Activated T-cell treated with anti-CD3 and anti-CD28 coated beads for 1 hour (primary cell): Measurements from ENCODE around the gene CYFIP1.

Source experiments
- DNase-seq: peaks from one replicate; pipeline ENCODE4 v3.0.0-alpha.2; 2020; ENCODE audit warnings: low read depth

The CYFIP1 gene

DNA sequence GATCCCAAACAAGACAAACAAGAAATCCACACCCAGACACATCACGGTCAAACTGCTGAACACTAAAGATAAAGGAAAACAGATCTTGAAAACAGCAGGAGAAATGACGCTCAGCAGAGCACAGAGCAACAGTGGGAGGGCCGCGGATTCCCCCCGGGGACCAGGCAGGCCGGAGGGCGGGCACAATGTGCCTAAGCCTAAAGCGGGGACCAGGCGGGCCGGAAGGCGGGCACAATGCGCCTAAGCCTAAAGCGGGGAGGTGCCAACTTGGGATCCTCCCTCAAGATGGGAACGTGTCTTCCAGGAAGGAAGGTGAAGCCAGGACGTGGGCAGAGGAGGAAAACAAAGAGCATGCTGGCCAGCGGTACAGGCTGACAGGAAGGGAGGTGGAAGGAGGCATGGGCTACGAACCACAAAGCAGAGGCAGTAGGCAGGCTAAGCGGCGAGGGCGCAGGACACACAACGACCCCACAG lies 31.1 kb downstream of the CYFIP1 start:
- no peak for DNase-seq

DNA sequence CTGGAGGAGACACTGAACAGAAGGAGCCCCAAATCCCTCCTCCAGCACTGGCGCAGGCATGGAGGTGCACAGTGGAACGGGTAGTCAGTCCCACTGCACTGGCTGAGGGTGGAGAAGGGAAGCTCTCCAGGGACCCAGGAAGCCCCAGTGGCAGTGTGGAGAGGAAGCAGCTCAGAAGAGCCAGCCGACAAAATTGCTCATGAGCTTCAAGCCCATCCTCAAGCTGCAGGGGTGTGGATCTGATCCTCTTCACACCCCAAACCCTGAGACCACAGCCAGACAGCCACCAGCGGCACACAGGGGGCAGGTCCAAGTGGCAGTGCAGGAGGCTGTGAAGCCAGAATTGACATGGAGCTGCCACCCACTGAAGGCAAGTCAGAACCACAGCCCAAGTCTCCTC lies 32.1 kb downstream of the CYFIP1 start:
- no peak for DNase-seq

DNA sequence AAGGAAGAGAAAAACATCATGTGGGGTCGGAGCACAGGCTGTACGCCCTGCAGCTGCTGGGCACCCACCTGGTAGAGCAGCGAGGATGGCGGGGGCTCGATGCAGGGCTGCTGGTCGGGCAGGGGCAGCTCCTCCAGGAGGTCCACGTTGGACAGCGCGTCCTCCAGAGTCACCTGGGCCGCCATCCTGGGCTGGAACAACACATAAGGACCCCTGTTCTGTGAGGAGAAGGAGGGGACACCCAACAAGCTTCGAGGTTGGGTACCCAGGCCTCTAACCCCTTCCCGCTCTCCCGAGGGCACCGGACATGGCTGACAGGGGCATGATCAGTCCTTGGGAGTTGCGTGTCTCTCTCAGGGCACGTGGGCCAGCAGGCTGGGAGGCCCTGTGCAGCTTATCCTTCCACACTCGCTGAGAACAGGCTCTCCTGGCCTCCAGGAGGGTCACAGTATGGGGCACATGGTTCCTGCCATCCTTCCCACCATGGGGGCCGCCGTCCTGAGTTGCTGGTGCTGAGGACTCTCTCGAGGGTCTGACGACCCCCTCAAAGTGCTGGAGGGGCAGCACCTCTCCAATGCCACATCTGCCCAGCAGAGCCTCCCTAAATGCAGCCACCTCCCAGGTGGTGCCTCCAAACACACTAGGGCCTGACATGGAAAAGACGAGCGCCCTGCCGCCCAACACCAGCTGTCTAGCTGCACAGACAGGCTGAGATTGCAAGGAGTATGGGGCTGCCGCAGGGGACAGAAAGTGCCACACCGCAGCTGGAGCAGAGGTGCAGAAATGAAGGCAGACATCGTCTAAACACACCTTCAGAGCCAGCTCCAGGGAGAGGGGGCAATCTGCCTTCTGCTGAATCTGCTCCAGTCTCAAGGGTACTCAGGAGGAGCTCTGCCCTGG lies 32.8 kb downstream of the CYFIP1 start:
- no peak for DNase-seq

DNA sequence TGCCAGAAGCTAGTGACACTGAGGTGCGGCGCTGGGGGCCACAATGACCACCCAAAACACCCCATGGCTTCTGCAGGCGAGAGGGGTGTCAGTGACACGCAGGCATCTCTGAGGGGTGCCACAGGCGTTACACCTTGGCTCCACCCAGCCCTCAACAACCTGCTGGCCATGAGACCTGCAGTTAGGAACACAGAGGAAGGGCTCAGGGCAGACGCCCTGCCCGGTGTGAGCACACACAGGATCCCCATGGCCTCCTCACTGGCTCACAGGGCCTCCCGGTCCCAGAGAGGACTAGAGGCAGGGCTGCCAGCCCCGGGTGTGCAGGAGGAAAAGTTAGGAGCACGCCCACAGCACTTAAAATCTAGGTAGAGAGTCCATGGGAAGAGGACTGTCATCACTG lies 35.1 kb downstream of the CYFIP1 start:
- no peak for DNase-seq

DNA sequence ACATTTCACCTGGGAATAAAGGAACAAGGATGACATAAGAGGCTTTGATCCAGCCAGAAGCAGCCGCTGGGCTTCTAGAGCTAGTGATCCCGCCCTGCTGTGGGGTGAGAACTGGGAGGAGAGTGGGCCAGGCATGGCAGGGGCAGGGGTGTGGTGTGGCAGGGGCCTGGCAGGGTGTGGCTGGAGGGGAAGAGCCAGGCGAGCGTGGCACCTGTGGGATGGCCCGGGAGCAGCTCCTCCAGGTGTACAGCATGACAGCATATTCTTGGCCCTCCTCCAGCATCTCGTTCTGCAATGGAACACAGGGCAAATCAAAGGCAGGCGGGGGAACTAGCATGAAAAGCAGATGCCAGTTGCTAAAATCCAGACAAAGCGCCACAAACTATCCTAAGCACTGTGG lies 35.5 kb downstream of the CYFIP1 start:
- DNase-seq: no peak

DNA sequence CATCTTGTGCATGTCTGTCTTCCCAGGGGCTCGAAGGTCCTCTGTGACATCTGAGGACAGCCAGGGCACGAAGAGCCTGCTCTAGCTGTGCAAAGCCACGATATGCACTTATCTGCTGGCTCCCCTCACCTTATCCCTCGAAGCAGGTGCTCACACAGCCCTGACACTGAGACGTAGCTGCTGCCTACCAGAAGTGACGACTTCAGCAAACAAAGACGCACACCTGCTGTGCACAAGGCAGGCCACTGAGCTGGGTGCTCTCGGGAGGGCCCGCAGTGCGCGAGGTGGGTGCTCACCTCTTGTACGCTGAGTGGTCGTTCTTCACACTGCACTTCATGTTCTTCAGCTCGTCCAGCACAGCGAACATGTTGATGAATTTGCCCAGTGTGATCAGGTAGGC lies 37.3 kb downstream of the CYFIP1 start:
- DNase-seq: no peak

DNA sequence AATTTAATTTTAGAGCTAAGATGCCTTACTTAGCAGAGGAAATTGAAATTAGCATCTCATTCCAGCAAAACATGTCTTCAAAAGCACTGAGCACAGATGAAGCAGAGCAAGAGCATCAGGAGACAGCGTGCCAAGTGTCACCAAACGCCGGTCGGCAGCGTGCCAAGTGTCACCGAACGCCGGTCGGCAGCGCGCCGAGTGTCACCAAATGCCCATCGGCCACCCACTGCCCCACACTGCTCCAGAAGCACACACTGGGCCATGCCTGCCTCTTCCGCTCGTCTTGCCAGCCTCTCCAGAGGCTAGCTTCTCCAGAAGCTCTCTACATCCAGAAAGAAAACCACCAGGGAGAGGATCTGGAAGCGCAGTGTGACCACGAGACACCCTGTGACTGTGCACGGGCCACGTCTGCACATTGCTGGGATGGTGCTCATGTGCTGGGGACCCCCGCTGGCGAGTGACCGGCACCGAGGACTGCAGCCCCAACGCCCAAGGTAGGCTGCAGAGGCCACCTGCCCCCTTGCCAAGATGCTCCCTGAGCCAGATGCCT lies 37.8 kb downstream of the CYFIP1 start:
- no peak for DNase-seq

DNA sequence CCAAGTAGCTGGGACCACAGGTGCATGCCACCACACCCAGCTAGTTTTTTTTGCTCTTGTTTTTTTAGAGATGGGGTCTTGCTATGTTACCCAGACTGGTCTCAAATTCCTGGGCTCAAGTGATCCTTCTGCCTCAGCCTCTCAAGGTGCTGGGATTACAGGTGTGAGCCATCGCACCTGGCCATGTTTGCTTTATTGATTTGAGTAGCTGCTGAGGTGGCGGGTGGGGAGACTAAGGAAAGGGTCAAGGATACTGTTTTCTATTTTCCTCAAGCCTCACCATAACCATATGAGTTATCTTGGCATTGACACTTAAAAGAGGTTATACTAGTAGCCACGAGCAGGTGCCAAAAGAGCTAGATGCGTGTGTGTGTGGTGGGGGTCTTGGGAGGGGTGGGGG lies 39.0 kb downstream of the CYFIP1 start:
- no peak for DNase-seq

DNA sequence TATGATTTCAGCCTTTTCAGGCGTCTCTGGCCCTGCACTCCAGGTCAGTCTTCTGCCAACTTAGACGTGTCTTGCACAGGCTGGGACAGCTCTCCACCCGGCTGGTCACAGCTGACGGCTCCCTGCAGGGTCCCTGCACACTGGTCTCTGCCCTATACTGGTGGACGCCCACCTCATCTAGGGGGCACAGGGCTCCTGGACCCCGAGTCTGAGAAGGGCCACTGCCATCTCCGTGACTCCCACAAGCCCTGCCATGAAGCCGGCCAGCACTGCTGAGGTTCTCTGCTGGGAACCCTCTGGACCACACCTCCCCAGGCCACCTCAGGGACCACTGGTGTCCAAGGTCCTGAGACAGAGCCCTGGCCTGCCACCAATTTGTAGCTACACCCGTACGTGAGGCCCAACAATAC lies 40.5 kb downstream of the CYFIP1 start:
- no peak for DNase-seq

DNA sequence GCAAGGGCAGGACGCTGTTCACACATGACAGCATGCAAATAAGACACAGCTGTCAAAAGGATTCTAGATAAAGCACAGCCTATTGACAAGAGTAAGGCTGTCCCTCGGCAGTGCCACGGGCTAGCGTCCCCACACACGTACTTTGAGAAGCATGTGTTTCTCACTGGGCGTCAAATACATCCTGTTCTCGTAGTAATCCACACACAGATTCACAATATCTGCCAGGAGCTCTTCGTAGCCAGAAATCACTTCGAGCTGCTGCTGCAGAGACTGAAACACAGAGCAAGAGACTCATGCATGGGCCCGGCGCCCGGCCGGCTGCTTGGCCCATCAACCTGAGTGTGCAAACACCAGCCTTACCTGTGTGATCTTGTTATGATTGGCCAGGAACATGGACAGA lies 41.1 kb downstream of the CYFIP1 start:
- no peak for DNase-seq

DNA sequence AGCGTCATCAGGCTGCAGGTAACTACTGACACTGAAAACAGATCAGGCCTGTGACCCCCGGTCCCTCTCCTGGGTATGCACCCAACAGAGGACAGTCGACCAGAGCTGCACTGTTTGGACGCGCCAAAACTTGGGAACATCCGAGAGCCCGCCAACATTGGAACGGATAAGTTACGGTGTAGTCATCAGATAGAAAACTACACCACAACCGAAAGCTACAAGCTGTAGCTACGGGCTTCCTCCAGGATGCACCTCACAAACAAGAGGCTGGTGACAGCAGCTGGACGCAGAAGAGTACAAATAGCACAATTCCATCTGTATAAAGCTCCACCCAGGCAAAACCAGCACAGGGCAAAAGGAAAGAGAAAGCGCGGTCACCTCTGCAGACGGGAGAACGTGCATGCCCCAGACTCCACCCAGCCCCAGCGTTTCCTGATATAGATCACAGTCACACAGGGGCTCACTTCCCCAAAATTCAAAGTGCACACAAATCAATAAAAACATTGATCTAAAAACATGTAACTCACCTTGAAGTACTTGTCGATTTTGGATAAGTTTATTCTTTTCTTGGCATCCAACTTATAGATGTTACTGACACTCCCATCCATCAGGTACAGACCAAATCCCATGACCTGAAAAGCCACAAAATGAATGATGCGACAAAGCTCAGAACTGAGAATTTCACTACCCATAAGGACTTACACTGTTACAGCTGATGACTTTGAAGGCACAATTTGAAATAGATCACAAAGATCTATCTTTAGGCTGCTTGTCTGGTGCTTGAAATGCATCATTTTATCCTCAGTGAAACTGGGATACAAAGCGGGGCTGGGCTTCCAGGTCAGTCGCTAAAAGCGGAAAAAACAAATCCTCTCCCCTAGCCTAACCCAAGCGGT lies 43.3 kb downstream of the CYFIP1 start:
- no peak for DNase-seq

DNA sequence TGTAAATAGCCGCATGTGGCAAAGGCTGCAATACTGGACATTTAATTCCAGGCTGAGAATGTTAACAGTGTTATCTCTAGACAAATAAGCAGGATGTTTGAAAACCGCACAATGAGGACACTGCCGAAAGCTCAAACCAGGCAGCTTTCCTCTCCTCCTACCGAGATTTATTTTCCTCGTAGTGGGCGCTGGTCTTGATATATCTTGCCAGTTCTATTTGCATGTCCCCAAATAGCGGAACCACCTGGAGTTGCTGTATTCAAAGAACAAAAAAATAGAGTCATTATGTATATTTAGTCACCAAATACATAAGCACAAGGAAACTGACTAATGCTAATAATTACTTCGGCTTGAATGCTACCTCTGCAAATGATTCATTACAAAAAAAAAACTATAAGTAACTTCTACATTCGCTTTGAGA lies 46.5 kb downstream of the CYFIP1 start:
- no peak for DNase-seq

DNA sequence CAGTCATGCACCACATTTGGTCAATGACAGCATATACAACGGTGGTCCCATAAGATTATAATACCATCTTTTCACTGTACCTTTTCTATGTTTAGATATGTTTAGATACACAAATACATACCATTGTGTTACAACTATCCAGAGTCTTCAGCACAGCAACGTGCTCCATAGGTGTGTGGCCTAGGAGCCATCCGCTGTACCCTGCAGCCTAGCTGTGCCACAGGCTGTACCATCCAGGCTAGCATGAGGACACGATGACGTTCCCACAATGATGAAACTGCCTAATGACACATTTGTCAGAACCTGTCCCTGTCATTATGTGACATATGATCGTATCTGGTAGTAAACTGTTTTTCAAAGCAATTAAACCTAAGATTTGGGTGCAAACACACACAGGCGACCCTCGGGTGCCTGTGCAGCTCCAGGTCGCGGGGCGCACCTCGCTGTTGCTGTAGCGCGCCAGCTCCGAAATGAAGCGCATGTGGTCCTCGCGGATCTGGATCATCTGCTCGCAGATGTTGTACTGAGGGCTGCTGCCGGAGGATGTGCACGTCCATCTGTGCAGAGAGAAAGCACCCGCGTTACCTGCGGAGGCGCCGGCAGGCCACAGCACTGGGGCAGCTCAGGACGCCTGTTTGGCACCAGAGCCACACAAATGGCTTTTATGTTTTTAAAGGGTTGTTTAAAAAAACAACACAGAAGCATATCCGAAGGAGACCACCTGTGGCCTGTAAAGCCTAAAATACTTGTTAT lies 48.2 kb downstream of the CYFIP1 start:
- no peak for DNase-seq

DNA sequence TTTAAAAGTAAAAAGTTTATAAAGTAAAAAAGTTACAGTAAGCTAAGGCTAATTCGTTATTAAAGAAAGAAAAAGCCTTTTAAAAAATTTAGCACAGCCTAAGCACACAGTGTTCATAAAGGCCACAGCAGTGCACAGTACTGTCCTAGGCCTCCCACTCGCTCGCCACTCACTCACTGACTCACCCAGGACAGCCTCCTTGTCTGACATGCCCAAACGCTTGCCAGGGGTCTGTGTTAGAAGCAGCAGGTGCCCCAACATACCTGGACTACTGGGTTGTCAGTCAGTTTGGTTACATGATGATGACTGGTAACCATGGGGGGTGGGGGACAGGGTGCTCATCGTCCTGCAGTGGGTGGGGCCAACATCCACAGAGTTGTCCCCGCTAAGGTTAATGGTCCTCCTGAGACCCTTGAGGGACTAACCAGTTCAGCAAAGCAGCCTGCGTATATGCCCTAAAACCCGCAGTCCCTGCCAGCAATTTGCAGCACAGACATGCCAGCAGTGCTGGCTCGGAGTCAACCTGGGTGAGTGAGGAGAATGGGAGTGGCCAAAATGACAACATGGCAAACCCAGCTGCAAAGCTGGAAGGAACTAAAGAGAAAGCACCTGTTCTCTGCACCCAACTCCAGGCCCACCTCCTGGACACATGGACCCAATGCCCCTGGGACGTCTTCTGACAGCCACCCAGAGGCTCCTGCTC lies 49.2 kb downstream of the CYFIP1 start:
- no peak for DNase-seq

DNA sequence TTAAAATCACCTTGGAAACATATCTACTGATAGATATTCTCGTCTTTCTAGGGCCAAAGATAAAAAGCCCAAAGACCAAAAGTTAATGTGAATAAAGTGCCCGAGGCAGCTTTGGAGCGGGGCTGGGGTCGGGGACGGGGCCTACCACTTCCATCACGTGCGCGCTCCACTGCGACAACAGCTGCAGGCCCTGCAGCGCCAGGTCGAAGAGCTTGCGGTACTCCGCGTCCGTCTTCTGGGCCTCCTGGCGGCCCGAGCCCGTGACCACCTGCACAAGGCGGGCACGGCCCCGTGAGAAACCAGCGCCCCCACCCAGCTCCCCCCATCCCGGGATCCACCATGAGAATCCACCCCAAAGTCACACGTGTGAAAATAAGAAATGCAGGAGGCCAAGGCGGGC lies 52.4 kb downstream of the CYFIP1 start:
- DNase-seq: no peak

DNA sequence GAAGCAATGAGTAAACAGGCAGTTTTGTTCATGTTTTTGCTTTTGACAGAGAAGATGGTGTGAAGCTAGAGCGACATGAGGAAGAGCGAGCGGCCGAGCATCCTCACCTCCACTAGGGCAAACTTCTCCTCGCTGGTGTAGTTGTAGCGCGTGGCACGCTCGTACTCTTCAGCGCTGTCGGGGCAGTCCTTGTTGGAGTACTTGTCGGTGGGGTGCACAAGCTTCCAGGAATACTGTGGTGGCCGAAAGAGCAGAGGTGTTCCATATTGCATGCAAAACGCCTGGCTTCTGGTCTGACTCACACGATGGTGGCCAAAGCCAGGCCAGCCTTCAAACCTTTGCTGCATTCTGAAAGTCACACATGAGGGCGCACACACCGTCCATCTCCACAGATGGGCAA lies 54.3 kb downstream of the CYFIP1 start:
- no peak for DNase-seq

DNA sequence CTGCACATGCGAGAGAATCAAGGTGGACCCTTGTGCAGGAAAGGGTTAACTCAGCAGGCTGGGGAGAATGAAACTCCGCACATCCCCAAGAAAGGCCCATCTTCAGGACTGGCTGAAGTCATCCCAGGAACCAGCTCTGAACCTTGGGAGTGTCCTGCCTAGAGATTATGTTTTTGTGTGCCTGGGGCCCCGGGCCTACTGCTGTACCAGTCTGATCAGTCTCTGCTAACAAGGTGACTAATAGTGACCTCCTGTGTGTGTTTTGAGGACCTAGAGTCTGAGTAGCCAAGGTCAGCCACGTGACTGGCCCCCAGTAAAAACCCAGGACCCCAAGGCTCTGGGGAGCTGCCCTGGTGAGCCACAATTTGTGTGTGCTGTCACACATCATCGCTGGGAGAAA lies 58.2 kb downstream of the CYFIP1 start:
- no peak for DNase-seq

DNA sequence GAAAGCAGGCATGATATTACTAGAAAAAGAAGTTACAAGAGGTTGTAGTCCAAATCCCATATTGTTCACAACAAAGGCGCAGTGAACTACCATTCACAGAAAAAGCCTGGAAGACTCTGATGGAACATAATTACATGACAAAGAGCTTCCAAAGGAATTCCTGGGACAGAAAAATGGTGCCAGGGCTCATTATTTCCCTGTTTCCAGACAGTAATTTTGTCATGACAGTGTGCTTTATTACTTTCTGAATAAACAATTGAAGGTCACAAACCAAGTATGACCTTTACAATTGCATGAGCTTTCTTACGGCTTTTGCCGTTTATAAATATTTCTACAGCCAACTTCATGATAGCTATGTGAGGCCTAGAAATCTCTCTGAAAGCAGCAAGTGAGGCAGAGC lies 61.0 kb downstream of the CYFIP1 start:
- DNase-seq: no peak

DNA sequence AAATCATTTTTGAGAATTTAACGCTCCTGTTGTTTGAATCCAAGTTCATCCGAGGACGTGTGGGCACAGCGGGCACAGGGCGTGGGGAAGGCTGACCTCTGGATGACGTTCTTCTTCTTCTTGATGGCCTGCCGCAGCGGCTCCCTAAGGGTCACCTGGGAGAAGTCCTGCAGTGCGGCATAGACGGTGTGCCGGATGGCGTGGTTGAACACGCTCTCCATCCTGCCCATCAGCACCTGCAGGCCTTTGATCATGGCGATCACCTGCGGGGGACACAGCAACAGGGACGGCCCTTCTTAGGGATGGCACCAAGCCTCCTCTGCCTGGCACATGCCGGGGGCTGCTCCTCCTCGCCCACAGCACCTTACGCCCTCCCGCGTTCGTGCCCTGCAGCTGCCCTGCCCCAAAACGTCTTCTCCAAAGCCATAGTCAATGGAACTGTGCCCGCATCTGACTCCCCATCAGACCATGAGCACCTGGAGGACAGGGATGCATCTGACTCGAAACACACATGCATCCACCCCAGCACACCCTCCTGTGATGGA lies 61.5 kb downstream of the CYFIP1 start:
- DNase-seq: no peak

DNA sequence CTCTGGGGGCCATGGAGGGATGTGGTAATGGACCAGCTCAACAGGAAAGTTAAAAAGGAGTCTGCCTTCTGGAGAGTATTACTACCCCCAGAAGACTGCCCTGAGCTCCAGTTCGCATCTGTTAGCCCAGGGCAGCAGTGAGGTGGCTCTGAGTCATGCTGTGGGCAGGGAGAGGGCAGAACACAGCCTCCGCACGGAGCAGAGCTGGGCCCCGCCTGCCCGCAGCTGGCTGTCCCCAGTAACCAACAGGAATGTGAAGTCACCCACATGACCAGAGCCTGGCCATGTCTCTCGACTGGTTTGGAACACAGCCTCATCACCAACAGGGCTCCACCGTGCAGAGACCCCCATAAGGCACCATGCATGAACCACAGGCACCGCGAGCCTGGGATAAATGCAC lies 62.1 kb downstream of the CYFIP1 start:
- no peak for DNase-seq

DNA sequence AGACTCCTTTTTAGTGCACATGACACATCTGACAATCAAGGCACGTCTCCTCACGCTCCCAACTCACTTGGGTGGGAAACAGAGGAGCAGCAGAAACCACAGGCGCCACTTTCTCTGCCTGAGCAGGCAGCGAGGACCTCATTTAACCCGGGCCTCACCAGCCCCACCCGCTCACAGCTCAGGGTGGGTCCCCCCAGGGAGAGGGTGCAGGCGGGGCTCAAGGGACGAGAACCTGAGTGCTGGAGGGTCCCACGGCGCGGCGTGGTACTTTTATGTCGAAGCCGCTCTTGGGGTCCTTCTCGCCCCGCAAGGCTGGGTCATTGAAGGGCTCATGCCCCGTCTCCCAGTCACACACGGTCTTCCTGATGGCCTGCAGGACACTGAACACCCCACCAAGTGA lies 62.6 kb downstream of the CYFIP1 start:
- no peak for DNase-seq
